ENCODE measurements around the gene PRKAR2B. TPM values are rescaled to one million over a fixed set of nuclear protein-coding genes. Genes with fewer than 3 reads are reported as not detected.
A peak's percentile ranks its signal among the peaks of the same experiment; 100 is the strongest.

PRKAR2B gene
- total and polyA plus RNA-seq, 2 experiments from 2014 or later: 14.8 to 31.5 TPM

DNA sequence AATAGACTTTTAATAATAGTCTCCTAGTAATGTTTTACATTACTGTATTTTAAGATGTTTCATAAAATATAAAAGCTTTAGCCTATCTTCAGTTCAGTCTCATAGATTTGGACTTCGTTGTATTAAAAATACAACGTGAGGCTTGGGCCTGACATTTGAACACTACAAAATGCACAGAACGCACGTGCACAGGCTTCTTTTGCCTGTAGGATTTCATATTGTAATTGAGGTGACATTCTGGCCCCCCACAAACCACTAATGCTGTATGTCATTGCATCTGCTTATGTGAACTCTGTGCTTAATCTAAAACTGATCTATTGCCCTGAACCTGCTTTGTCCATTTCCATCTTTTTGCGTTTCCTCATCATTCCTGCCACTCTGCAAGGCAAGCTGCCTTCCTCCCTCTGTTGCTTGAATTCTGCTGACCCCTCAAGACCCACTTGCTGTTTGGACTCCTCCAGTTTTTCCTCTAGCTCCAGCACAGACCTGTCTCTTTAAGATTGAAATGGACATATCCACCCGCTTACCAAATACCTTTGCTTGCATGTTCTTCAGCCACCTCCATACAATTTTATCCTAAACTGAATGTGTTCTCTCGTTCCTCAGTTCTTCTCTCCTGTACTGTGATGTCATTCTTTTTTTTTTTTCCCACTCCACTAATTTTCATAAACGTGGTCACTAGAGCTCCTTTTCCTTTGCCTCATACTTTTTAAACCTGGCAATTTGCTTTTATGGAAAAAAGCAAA, 12.4 kb downstream of the PRKAR2B start:
- H3K36me3 ChIP-seq (replicated peaks; ENCODE audit: insufficient read depth, low read depth): no peaks in the 10 kb centered on the region
- H3K4me1 ChIP-seq (ENCODE audit: insufficient read depth): peaks cover 4% of the 10 kb centered on the region
- H3K27me3 ChIP-seq: no peaks in the 10 kb centered on the region
- no peaks in the 10 kb centered on the region for H4K20me1 ChIP-seq (ENCODE audit: insufficient read depth, poor library complexity, severe bottlenecking)
- no peak overlapping the region for H3K4me3 ChIP-seq
- DNase-seq (ENCODE audit: low spot score): no peak
- no peak overlapping the region for H2AFZ ChIP-seq
- no peak overlapping the region for H3K27ac ChIP-seq
- TF ChIP-seq EZH2 (IDR thresholded peaks at IDR 0.05; ENCODE audit: borderline replicate concordance): no peak
- TF ChIP-seq, protein P1, sequence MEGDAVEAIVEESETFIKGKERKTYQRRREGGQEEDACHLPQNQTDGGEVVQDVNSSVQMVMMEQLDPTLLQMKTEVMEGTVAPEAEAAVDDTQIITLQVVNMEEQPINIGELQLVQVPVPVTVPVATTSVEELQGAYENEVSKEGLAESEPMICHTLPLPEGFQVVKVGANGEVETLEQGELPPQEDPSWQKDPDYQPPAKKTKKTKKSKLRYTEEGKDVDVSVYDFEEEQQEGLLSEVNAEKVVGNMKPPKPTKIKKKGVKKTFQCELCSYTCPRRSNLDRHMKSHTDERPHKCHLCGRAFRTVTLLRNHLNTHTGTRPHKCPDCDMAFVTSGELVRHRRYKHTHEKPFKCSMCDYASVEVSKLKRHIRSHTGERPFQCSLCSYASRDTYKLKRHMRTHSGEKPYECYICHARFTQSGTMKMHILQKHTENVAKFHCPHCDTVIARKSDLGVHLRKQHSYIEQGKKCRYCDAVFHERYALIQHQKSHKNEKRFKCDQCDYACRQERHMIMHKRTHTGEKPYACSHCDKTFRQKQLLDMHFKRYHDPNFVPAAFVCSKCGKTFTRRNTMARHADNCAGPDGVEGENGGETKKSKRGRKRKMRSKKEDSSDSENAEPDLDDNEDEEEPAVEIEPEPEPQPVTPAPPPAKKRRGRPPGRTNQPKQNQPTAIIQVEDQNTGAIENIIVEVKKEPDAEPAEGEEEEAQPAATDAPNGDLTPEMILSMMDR (IDR thresholded peaks at IDR 0.05; ENCODE audit: poor library complexity): no peak
- no peak for TF ChIP-seq EZH2phosphoT487 (IDR thresholded peaks at IDR 0.05; ENCODE audit: low read depth, severe bottlenecking, unreplicated experiment)
- no peaks in the 10 kb centered on the region for H3K9me3 ChIP-seq (ENCODE audit: low read depth)
- WGBS (ENCODE audit: low lambda C conversion rate, missing lambda C conversion rate): 85% methylated on average over 8 of the region's 8 CpGs
- peaks cover 10% of the 10 kb centered on the region for H3K79me2 ChIP-seq
- no peaks in the 10 kb centered on the region for H3K9me2 ChIP-seq (replicated peaks; ENCODE audit: insufficient read depth)
- no peak overlapping the region for H3K4me2 ChIP-seq

DNA sequence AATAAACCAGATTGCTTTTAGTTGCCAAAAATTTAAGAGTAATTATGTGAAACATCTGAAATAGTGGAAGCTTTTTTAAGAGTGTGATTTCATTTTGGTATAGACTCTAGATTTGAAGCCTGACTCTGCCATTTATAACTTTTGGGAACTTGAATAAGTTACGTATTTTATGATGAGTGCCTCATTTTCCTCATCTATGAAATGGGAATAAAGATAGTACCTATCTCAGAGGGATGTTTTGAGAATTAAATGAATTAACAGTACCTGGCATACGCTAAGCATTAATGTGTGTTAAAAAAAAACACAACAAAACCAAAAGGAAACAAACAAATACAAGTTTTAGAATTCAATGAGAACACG, 12.9 kb downstream of the PRKAR2B start:
- H3K27ac ChIP-seq: no peak overlapping the region
- no peaks in the 10 kb centered on the region for H3K9me3 ChIP-seq (ENCODE audit: low read depth)
- H3K4me1 ChIP-seq (ENCODE audit: insufficient read depth): peaks cover 4% of the 10 kb centered on the region
- no peak overlapping the region for H3K4me2 ChIP-seq
- H2AFZ ChIP-seq: no peak overlapping the region
- peaks cover 10% of the 10 kb centered on the region for H3K79me2 ChIP-seq
- DNase-seq (ENCODE audit: low spot score): no peak
- H3K4me3 ChIP-seq: no peak overlapping the region
- H3K27me3 ChIP-seq: no peaks in the 10 kb centered on the region
- WGBS (ENCODE audit: low lambda C conversion rate, missing lambda C conversion rate): 93% methylated on average over 3 of the region's 3 CpGs
- TF ChIP-seq EZH2 (IDR thresholded peaks at IDR 0.05; ENCODE audit: borderline replicate concordance): no peak
- H3K9me2 ChIP-seq (replicated peaks; ENCODE audit: insufficient read depth): no peaks in the 10 kb centered on the region
- H4K20me1 ChIP-seq (ENCODE audit: insufficient read depth, poor library complexity, severe bottlenecking): no peaks in the 10 kb centered on the region
- H3K36me3 ChIP-seq (replicated peaks; ENCODE audit: insufficient read depth, low read depth): no peaks in the 10 kb centered on the region

DNA sequence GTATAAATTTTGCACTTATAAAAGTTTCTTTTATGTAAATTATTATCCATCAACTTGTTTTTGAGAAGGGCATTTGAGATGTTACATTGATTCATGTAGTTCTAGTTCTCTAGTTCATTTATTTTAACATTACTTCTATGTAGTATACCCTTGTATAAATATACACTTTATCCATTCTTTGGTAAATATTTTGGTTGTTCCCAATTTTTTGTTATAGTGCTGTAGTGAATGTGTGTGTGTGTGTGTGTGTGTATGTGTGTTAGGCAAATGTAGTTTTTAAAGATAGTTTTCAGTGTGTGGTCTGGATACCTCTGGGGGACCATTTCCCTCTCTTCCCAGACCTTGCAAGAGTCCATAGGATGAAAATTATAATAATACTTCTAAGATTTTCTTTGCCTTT, 15.0 kb downstream of the PRKAR2B start:
- H3K27me3 ChIP-seq: no peaks in the 10 kb centered on the region
- H3K27ac ChIP-seq: no peak overlapping the region
- no peak overlapping the region for H3K4me3 ChIP-seq
- TF ChIP-seq, protein P1 (IDR thresholded peaks at IDR 0.05; ENCODE audit: poor library complexity): no peak
- no peak for TF ChIP-seq EZH2 (IDR thresholded peaks at IDR 0.05; ENCODE audit: borderline replicate concordance)
- no peak for TF ChIP-seq EZH2phosphoT487 (IDR thresholded peaks at IDR 0.05; ENCODE audit: low read depth, severe bottlenecking, unreplicated experiment)
- H3K79me2 ChIP-seq: peaks cover 7% of the 10 kb centered on the region
- no peaks in the 10 kb centered on the region for H3K36me3 ChIP-seq (replicated peaks; ENCODE audit: insufficient read depth, low read depth)
- no peak overlapping the region for H2AFZ ChIP-seq
- H4K20me1 ChIP-seq (ENCODE audit: insufficient read depth, poor library complexity, severe bottlenecking): no peaks in the 10 kb centered on the region
- H3K4me1 ChIP-seq (ENCODE audit: insufficient read depth): peaks cover 8% of the 10 kb centered on the region
- no peaks in the 10 kb centered on the region for H3K9me2 ChIP-seq (replicated peaks; ENCODE audit: insufficient read depth)
- no peaks in the 10 kb centered on the region for H3K9me3 ChIP-seq (ENCODE audit: low read depth)
- no peak overlapping the region for H3K4me2 ChIP-seq
- DNase-seq (ENCODE audit: low spot score): no peak

DNA sequence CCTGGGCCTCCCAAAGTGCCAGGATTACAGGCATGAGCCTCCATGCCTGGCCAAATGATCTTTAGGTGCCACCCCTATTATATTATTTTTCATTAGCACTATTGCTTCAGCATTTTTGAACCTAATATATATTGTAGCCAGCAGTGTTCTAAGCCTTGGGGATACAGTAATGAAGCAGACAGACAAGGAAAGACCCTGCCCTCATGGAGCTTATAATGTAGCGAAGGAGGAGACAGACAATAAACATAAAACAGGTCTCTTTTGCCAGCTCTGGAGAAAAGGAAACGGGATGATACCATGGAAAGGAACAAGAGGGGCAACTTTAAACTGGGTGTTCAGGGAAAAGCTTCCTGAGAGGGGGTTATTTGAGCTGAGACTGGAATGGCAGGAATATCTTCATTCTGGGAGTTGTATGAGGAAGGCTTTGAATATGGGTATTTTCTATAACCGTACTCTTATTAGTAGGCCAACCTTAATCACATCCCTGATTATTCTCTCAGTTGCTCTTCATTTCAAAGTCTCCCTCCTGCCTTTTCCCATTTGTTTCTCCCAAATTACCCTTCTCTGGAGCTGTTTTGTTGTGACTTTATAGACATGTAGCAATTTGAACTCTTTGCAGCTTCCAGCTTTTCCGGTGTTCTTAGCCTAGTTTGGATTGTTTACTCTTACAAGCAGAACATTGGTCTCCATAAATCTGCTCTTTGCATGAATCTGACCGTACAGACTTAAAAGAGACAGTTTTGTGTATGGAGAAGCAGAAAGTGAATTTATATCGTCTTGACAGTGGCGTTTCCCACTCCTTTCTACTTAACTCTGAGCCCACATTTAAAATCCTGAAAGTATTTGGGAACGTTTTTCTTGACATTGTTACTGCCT, 19.0 kb downstream of the PRKAR2B start:
- Histone ChIP-seq H3K4me2 (peak overlapping the region; percentile 49), H3K79me2 (no peaks in the 10 kb centered on the region), H3K27me3 (no peaks in the 10 kb centered on the region), H3K4me1 (ENCODE audit: insufficient read depth) (peaks cover 11% of the 10 kb centered on the region), H3K36me3 (replicated peaks; ENCODE audit: insufficient read depth, low read depth) (no peaks in the 10 kb centered on the region), H2AFZ (no peak overlapping the region), H3K4me3 (no peak overlapping the region), H3K9me2 (replicated peaks; ENCODE audit: insufficient read depth) (no peaks in the 10 kb centered on the region), H4K20me1 (ENCODE audit: insufficient read depth, poor library complexity, severe bottlenecking) (no peaks in the 10 kb centered on the region), H3K27ac (peak overlapping the region; percentile 71), H3K9me3 (ENCODE audit: low read depth) (no peaks in the 10 kb centered on the region)
- TF ChIP-seq EZH2phosphoT487 (IDR thresholded peaks at IDR 0.05; ENCODE audit: low read depth, severe bottlenecking, unreplicated experiment) (no peak), EZH2 (IDR thresholded peaks at IDR 0.05; ENCODE audit: borderline replicate concordance) (no peak)
- TF ChIP-seq, protein P1 (IDR thresholded peaks at IDR 0.05; ENCODE audit: poor library complexity): no peak
- WGBS (ENCODE audit: low lambda C conversion rate, missing lambda C conversion rate): 58% methylated on average over 8 of the region's 8 CpGs
- no peak for DNase-seq (ENCODE audit: low spot score)

All from hepatocyte (in vitro differentiated cells).